ENCODE data around the gene SLC6A18. TPM values are rescaled to one million over a fixed set of nuclear protein-coding genes. Genes with fewer than 3 reads are reported as not detected.

SLC6A18 gene
- total RNA-seq, 2 donors from 2014 or later = not detected

- ATAC-seq (ENCODE audit: insufficient number of reproducible peaks, low FRiP score, low read depth) (no peak), DNase-seq (ENCODE audit: low spot score) (no peak)
- Histone ChIP-seq H3K27ac (no peak overlapping the region), H3K4me1 (ENCODE audit: control insufficient read depth in 1 of 2, low read depth in 2 of 2) (no peaks in the 10 kb centered on the region), H3K9me3 (no peaks in the 10 kb centered on the region), H3K4me3 (no peak overlapping the region), H3K36me3 (no peaks in the 10 kb centered on the region), H3K27me3 (replicated peaks; ENCODE audit: insufficient read depth) (no peaks in the 10 kb centered on the region)
- no peak for TF ChIP-seq CTCF (IDR thresholded peaks at IDR 0.05)
These were observed 37.2 kb upstream of the SLC6A18 start for GRCh38 chr5:1187950-1188334.

- no peak for ATAC-seq (ENCODE audit: insufficient number of reproducible peaks, low FRiP score, low read depth)
These were observed 36.7 kb upstream of the SLC6A18 start for GRCh38 chr5:1188464-1188863.

GRCh38 chr5:1189269-1189668 lies 35.9 kb upstream of the SLC6A18 start:
- H3K4me3 ChIP-seq = no peak overlapping the region
- no peak overlapping the region for H3K27ac ChIP-seq
- H3K36me3 ChIP-seq = no peaks in the 10 kb centered on the region
- no peak for DNase-seq (ENCODE audit: low spot score)
- no peak for ATAC-seq (ENCODE audit: insufficient number of reproducible peaks, low FRiP score, low read depth)
- no peak for TF ChIP-seq CTCF (IDR thresholded peaks at IDR 0.05)
- H3K4me1 ChIP-seq (ENCODE audit: control insufficient read depth in 1 of 2, low read depth in 2 of 2) = no peaks in the 10 kb centered on the region
- no peaks in the 10 kb centered on the region for H3K9me3 ChIP-seq
- no peaks in the 10 kb centered on the region for H3K27me3 ChIP-seq (replicated peaks; ENCODE audit: insufficient read depth)

More at GRCh38 chr5:1188464-1188863, 36.7 kb upstream of the SLC6A18 start:
- no peak for DNase-seq (ENCODE audit: low spot score)
- Histone ChIP-seq H3K4me1 (ENCODE audit: control insufficient read depth in 1 of 2, low read depth in 2 of 2) (no peaks in the 10 kb centered on the region), H3K9me3 (no peaks in the 10 kb centered on the region), H3K27me3 (replicated peaks; ENCODE audit: insufficient read depth) (no peaks in the 10 kb centered on the region), H3K4me3 (no peak overlapping the region), H3K27ac (no peak overlapping the region), H3K36me3 (no peaks in the 10 kb centered on the region)
- no peak for TF ChIP-seq CTCF (IDR thresholded peaks at IDR 0.05)

DNA sequence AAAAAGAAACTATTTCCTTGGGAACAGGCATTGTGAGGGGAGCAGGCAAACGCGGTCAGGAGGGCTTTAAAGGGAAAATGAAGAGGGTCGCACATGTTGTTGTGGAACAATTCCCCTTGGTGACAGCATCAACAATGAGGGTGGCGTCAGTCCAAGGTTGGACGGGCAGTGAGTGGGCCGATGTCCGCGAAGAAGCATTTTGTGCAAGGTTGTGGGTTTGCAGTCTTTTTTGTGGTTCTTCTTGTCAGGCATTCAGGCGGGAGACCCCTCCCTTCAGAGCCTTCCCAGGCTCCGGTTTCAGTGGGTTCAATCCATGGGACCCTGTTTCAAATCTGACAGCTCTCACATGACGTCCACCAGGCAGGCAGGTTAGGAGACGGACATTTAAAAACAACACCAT lies 34.9 kb upstream of the SLC6A18 start:
- no peaks in the 10 kb centered on the region for H3K36me3 ChIP-seq
- DNase-seq (ENCODE audit: low spot score) = no peak
- H3K9me3 ChIP-seq = no peaks in the 10 kb centered on the region
- H3K27ac ChIP-seq = no peak overlapping the region
- no peaks in the 10 kb centered on the region for H3K27me3 ChIP-seq (replicated peaks; ENCODE audit: insufficient read depth)
- H3K4me3 ChIP-seq = no peak overlapping the region
- no peak for TF ChIP-seq CTCF (IDR thresholded peaks at IDR 0.05)
- no peaks in the 10 kb centered on the region for H3K4me1 ChIP-seq (ENCODE audit: control insufficient read depth in 1 of 2, low read depth in 2 of 2)
- ATAC-seq (ENCODE audit: insufficient number of reproducible peaks, low FRiP score, low read depth) = no peak

DNA sequence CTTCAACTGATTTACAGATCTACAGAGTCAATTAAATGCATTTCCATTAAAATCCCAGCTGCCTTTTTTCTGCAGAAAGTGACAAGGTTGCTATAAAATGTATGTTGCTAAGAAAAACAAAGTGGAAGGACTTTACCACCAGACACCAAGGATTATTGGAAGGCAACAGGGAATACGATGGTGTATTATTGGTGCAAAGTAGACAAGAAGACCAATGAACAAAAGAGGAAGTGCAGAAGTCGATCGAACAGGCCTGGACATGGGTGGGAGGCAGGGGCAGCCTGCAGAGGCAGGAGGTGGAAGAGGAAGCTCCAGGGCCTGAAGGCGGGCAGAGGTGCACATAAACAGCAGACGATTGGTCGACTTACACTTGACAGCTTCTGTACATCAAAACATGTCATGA lies 34.3 kb upstream of the SLC6A18 start:
- H3K4me1 ChIP-seq (ENCODE audit: control insufficient read depth in 1 of 2, low read depth in 2 of 2) = no peaks in the 10 kb centered on the region
- H3K36me3 ChIP-seq = no peaks in the 10 kb centered on the region
- no peak for ATAC-seq (ENCODE audit: insufficient number of reproducible peaks, low FRiP score, low read depth)
- H3K9me3 ChIP-seq = no peaks in the 10 kb centered on the region
- no peak overlapping the region for H3K27ac ChIP-seq
- H3K27me3 ChIP-seq (replicated peaks; ENCODE audit: insufficient read depth) = no peaks in the 10 kb centered on the region
- TF ChIP-seq CTCF (IDR thresholded peaks at IDR 0.05) = no peak
- H3K4me3 ChIP-seq = no peak overlapping the region
- no peak for DNase-seq (ENCODE audit: low spot score)
